Cardiac muscle cell (in vitro differentiated cells and primary cell): Measurements from ENCODE around the gene SCYGR5. TPM values are rescaled to one million over a fixed set of nuclear protein-coding genes. Genes with fewer than 3 reads are reported as not detected.
A peak's percentile ranks its signal among the peaks of the same experiment; 100 is the strongest.
"Not testable (repeated sequence)": the region's sequence is repeated elsewhere in the genome, so short reads cannot be mapped to it uniquely, and the experiment has no call there.

Experiments used
- DNase-seq, 2 donors: peaks; one replicate each; pipeline versions ENCODE4 v3.0.0 to v3.0.0-alpha.2; 2010 to 2017; ENCODE audit warnings: low read depth in 1 of 2, low spot score in 1 of 2
- H3K27ac ChIP-seq: fragments of 200-600 bp; sonication (generic); 2 replicates; pipeline ENCODE4 v1.5.1; 2016
- H3K27me3 ChIP-seq: fragments of 200-600 bp; sonication (generic); 2 replicates; pipeline ENCODE4 v1.6.0; 2016; ENCODE audit warnings: control low read depth
- H3K36me3 ChIP-seq: fragments of 200-600 bp; sonication (generic); 2 replicates; pipeline ENCODE4 v1.5.1; 2016; ENCODE audit warnings: control low read depth
- H3K4me1 ChIP-seq: fragments of 200-600 bp; sonication (generic); 2 replicates; pipeline ENCODE4 v1.8.1; 2017; ENCODE audit warnings: low read depth, mild to moderate bottlenecking, mixed run types
- H3K4me3 ChIP-seq: fragments of 200-600 bp; sonication (generic); 2 replicates; pipeline ENCODE4 v1.5.1; 2016; ENCODE audit warnings: mild to moderate bottlenecking
- H3K9me3 ChIP-seq: fragments of 200-600 bp; sonication (generic); 2 replicates; pipeline ENCODE4 v1.5.1; 2017; ENCODE audit warnings: low read depth, mild to moderate bottlenecking, control low read depth
- polyA plus RNA-seq: library from polyadenylated mRNA; unstranded; fragments of >200 nt; fragmentation: Nextera tagmentation; extraction: Ambion mirVana; gene quantifications from 2 replicates; pipeline ENCODE4 v1.2.1, GENCODE V29; 2016
- total RNA-seq: library from RNA; depleted of rRNA; stranded (reverse); fragments of >200 nt; gene quantifications from 2 replicates; pipeline ENCODE4 v1.2.3, GENCODE V29; 2016
- TF ChIP-seq, protein P1 (sequence below): IDR thresholded peaks from 2 replicates; pipeline ENCODE4 v1.5.1; 2012; ENCODE audit warnings: low read depth, mild to moderate bottlenecking, low read length

SCYGR5 gene
- total and polyA plus RNA-seq, 2 experiments from 2014 or later, result not detected

DNA sequence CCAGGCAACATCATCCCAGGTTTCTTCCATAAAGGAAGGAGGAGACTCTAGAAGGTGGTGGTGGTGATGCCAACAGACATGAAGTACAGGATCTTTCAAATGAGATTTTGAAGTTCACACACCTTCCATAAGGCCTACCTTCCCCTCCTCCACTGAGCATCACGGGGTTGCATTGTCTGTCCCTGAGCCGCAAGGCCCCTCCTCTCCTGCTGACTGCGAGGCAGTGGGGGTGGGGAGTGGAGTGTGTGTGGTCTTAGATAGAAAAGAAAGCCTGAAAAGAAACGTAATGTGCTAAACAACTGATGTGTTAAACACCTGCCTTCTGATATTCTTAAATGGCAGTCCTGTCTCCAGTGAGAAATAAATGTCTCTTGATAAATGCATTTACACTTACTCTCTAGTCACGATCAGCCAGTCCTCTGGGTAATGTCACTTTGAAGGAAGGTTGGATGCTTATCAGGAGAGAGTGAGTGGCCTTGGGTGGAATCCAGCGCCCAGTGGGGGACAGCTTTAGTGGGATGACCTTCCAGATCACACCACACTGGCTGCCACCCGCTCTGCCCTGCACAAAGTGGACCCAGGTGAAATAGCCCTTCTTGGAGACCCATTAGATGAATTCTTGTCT lies 5.5 kb upstream of the SCYGR5 start:
- H3K4me3 ChIP-seq, result no peak overlapping the region
- no peaks in the 10 kb centered on the region for H3K27me3 ChIP-seq
- TF ChIP-seq, protein P1, sequence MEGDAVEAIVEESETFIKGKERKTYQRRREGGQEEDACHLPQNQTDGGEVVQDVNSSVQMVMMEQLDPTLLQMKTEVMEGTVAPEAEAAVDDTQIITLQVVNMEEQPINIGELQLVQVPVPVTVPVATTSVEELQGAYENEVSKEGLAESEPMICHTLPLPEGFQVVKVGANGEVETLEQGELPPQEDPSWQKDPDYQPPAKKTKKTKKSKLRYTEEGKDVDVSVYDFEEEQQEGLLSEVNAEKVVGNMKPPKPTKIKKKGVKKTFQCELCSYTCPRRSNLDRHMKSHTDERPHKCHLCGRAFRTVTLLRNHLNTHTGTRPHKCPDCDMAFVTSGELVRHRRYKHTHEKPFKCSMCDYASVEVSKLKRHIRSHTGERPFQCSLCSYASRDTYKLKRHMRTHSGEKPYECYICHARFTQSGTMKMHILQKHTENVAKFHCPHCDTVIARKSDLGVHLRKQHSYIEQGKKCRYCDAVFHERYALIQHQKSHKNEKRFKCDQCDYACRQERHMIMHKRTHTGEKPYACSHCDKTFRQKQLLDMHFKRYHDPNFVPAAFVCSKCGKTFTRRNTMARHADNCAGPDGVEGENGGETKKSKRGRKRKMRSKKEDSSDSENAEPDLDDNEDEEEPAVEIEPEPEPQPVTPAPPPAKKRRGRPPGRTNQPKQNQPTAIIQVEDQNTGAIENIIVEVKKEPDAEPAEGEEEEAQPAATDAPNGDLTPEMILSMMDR, result no peak
- DNase-seq, result peak in 1 of 2 donors; percentile 28
- no peaks in the 10 kb centered on the region for H3K9me3 ChIP-seq
- peak overlapping the region; percentile 1 for H3K27ac ChIP-seq
- H3K4me1 ChIP-seq, result peaks cover 7% of the 10 kb centered on the region
- H3K36me3 ChIP-seq, result no peaks in the 10 kb centered on the region

DNA sequence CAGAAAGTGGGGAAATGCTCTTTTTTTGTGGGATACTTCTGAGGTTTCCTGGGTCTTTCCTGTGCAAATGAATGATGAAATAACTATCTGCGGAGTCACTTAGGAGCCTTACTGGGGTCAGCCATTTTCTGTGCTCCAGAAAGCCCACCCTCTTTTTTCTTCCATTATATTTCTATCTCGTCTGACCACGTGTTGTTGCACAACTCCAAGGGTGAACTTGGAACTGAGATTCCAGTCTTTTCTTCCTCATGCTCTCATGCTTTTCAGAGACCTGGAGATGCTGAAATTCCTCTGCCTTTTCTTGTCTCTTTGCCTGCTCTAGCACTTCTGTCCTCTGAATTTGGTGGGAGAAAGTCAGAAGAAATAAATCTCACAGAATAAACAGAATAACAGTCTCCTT lies 4.8 kb upstream of the SCYGR5 start:
- H3K9me3 ChIP-seq, result no peaks in the 10 kb centered on the region
- H3K36me3 ChIP-seq, result no peaks in the 10 kb centered on the region
- peak overlapping the region; percentile 28 for H3K27ac ChIP-seq
- DNase-seq, result peak in 1 of 2 donors; percentile 42
- H3K4me1 ChIP-seq, result peaks cover 7% of the 10 kb centered on the region
- H3K27me3 ChIP-seq, result no peaks in the 10 kb centered on the region
- no peak overlapping the region for H3K4me3 ChIP-seq
- TF ChIP-seq, protein P1, result no peak

DNA sequence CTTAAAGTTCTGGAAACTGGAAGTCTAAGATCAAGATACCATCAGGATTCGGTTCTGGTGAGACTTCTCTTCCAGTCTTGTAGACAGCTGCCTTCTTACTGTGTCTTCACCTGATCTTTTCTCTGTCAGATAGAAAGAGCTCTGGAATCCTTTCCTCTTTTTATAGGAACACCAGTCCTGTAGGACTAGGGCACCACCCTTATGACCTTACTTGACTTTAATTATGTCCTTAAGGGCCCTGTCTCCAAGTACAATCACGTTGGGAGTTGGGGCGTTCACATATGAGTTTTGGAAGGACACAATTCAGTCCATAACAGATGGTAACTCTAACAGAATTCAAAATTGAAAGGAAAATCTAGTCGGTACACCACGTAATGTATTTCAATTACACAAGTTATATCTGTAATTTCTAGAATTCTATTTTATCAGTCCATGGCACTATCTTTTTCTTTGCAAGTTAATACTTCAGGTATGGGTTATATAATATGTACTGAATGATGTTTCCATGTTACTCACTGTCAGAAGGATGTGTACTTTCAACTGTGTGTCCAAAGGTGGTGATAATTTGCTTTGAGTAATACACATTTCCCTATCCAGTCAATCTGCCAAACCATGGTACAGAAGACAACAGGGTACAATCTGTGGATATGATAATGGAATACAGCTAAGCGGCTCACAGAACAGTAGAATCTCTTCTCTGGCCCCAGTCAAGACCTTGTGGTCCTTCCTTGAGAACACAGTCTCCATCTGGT lies 1.2 kb upstream of the SCYGR5 start:
- H3K27me3 ChIP-seq, result no peaks in the 10 kb centered on the region
- TF ChIP-seq, protein P1, result no peak
- H3K36me3 ChIP-seq, result no peaks in the 10 kb centered on the region
- DNase-seq, result no peak
- H3K4me1 ChIP-seq, result peaks cover 7% of the 10 kb centered on the region
- H3K27ac ChIP-seq, result no peak overlapping the region
- no peak overlapping the region for H3K4me3 ChIP-seq
- no peaks in the 10 kb centered on the region for H3K9me3 ChIP-seq

DNA sequence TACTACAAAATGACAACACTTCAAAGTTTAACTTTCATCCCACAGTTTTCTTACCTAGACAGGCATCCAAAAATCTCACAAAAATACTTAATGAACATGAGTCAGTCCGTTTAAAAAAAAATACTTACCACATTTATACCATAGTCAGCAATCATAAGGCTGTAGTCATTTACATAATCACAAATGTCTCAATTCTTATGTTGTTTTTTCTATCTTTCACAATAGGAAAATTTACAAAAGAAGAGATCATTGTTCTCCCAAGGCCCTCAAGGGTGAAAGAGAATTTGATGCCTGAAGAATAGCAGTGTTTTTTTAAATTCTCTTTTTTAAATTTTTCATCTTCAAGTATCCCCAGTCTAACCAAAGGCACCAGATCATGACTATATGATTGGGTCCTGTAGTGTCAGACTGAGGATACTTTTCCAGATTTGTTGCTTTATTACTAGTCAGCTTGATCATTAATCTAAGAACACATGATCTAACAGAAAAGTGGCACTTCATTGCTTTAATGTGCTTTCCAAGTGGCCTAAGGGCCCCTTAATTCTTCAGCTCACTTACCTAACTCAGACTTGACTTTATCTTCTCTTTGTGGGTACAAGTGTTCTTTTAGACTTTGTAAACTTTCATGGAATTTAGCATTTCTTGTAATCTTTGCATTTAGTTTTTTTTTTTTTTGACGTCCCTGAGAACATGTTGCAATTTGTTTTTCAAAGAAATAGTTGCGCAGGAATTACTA lies 4.7 kb downstream of the SCYGR5 start:
- no peaks in the 10 kb centered on the region for H3K36me3 ChIP-seq
- H3K27ac ChIP-seq, result no peak overlapping the region
- H3K9me3 ChIP-seq, result no peaks in the 10 kb centered on the region
- TF ChIP-seq, protein P1, result no peak
- H3K4me3 ChIP-seq, result no peak overlapping the region
- no peaks in the 10 kb centered on the region for H3K27me3 ChIP-seq
- peak in 1 of 2 donors; percentile 38 for DNase-seq
- no peaks in the 10 kb centered on the region for H3K4me1 ChIP-seq

DNA sequence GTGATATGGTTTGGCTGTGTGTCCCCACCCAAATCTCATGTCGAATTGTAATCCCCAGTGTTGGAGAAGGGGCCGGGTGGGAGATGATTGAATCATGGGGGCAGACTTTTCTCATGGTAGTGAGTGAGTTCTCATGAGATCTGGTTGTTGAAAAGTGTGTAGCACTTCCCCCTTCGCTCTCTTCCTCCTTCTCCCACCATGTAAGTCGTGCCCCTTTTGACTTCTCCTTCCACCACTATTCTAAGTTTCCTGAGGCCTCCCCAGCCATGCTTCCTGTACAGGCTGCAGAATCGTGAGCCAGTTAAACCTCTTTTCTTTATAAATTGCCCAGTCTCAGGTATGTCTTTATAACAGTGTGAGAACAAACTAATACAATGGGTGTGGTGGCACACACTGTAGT lies 7.0 kb downstream of the SCYGR5 start:
- H3K27ac ChIP-seq, H3K4me3 ChIP-seq, H3K4me1 ChIP-seq, H3K36me3 ChIP-seq, H3K9me3 ChIP-seq, DNase-seq, H3K27me3 ChIP-seq: not testable (repeated sequence)

DNA sequence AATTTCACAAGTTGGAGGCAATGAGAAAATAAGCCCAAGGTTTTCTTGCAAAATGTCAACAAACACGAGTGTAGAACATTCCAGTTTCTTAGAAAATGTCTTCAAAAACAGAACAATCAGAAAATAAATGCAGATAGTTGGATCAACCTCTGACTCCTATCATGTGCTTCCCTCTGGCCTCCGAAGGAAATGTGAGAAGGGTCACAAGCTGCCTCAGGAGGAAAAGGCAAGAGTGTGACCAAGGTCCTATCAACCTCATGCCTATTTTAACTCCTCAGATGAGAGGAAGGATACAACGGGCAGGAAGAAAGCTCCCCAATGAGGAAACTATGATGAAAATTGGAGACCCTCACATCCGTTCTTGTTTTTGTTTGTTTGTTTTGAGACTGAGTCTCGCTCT lies 7.9 kb downstream of the SCYGR5 start:
- Histone ChIP-seq H3K4me3 (no peak overlapping the region), H3K9me3 (no peaks in the 10 kb centered on the region), H3K36me3 (no peaks in the 10 kb centered on the region), H3K4me1 (no peaks in the 10 kb centered on the region), H3K27ac (no peak overlapping the region), H3K27me3 (no peaks in the 10 kb centered on the region)
- DNase-seq, result no peak
- TF ChIP-seq, protein P1, result no peak
